ENCODE measurements around the gene NFKB1. TPM values are rescaled to one million over a fixed set of nuclear protein-coding genes. Genes with fewer than 3 reads are reported as not detected.

The NFKB1 gene
- total and polyA plus RNA-seq, 12 donors, result 8.2 to 49.1 (median 33.9) TPM

DNA sequence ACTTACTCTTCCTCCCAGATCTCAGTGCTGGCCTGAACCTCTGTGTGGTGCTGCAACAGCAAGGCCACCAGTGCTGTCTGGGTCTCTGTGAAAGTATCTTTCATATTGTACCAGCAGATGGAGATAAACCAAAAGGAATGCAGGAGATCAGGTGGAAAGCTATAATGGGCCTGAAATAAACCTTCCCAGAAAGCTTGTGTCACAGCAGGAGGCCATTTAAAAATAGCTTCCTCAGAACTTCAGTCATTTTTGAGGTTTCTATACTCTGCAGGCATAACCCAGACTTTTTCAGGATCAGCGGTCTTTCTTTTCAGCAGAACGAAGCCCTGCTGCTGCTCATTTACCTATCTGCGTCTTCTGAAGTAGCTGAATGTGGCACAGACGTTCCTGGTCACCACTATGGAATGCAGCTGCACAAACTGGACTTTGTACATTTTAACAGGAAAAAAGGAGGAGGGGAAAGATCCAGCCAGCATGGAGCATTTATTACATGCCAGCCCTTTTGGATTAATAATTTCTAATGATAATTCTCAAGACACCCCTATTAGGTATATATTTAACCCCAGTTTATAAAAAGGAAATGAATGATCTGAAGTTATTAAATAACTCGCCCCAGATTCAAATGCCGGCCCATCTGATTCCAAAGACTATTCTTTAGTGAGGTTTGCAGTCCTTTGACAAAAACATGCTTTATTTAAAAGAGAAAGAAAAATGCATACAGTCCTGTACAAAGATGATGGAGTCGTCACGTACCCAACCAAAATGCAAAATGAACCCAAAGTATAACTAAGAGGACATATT is 119.7 kb downstream of the NFKB1 start:
- Histone ChIP-seq H3K4me1 (replicated peaks in 1 of 2) (no peaks in the 10 kb centered on the region), H3K36me3 (replicated peaks in 1 of 2) (peaks cover 0 to 14% of the 10 kb centered on the region in 2 donors), H3K27me3 (no peaks in the 10 kb centered on the region), H3K27ac (peak overlapping the region in 3 of 5 donors; percentile 34 to 69 (median 38)), H3K9me3 (replicated peaks in 1 of 3) (no peaks in the 10 kb centered on the region), H3K4me3 (no peak overlapping the region)
- peak; percentile 41 to 77 (median 62) for DNase-seq
- intact Hi-C loops (cut with DNase I), result loop anchor here (2.0 to 10.0 kb wide), 3 partner anchors 386 to 474 kb away; partner anchors contain the start of gene BDH2 (in 1 of the 2)
- TF ChIP-seq POLR2A (IDR thresholded peaks at IDR 0.05), result peak in 1 of 2 donors; percentile 6
- TF ChIP-seq, protein P1, sequence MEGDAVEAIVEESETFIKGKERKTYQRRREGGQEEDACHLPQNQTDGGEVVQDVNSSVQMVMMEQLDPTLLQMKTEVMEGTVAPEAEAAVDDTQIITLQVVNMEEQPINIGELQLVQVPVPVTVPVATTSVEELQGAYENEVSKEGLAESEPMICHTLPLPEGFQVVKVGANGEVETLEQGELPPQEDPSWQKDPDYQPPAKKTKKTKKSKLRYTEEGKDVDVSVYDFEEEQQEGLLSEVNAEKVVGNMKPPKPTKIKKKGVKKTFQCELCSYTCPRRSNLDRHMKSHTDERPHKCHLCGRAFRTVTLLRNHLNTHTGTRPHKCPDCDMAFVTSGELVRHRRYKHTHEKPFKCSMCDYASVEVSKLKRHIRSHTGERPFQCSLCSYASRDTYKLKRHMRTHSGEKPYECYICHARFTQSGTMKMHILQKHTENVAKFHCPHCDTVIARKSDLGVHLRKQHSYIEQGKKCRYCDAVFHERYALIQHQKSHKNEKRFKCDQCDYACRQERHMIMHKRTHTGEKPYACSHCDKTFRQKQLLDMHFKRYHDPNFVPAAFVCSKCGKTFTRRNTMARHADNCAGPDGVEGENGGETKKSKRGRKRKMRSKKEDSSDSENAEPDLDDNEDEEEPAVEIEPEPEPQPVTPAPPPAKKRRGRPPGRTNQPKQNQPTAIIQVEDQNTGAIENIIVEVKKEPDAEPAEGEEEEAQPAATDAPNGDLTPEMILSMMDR (IDR thresholded peaks at IDR 0.05), result peak; percentile 38 to 90 (median 80)
- 71 to 80% (median 75%) methylated on average over 8 of the region's 8 CpGs for WGBS, 4 donors

DNA sequence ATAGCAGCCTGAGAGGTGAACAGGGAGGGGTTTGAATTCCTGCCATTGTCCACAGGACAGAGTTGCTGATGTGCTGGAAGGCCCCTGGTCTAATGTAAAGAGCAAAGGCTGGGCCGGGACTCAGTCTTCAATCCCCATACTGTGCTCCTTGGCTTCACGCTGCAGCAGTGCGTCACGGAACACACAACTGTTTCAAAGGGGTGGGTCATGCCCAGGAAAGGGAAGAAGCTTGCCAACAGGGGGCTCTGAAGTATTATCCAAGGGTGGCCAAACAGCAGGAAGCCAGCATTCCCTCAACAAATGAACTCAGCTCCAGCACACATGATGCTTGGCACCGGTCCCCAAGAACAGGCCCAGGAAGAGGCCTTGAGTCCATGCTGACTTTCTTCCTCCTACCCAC is 122.5 kb downstream of the NFKB1 start:
- Histone ChIP-seq H3K4me3 (no peak overlapping the region), H3K27me3 (no peaks in the 10 kb centered on the region), H3K9me3 (replicated peaks in 1 of 3) (no peaks in the 10 kb centered on the region), H3K36me3 (replicated peaks in 1 of 2) (no peaks in the 10 kb centered on the region), H3K27ac (no peak overlapping the region), H3K4me1 (replicated peaks in 1 of 2) (no peaks in the 10 kb centered on the region)
- intact Hi-C loops (cut with DNase I), result loop anchor here (5.0 to 10.0 kb wide), 2 partner anchors 384 to 471 kb away; partner anchors contain the start of gene BDH2 (in 1 of the 2)
- TF ChIP-seq POLR2A (IDR thresholded peaks at IDR 0.05), result no peak
- TF ChIP-seq, protein P1 (IDR thresholded peaks at IDR 0.05), result peak in 1 of 6 experiments; percentile 12
- 67 to 77% (median 72%) methylated on average over 5 of the region's 5 CpGs for whole genome bisulfite sequencing, 4 donors
- DNase-seq, result peak in 4 of 7 donors; percentile 25 to 39 (median 30)

- TF ChIP-seq, protein P1 (IDR thresholded peaks at IDR 0.05), result no peak
- TF ChIP-seq POLR2A (IDR thresholded peaks at IDR 0.05), result no peak
- H3K36me3 ChIP-seq (replicated peaks in 1 of 2), result no peaks in the 10 kb centered on the region
- no peaks in the 10 kb centered on the region for H3K4me1 ChIP-seq (replicated peaks in 1 of 2)
- no peaks in the 10 kb centered on the region for H3K9me3 ChIP-seq (replicated peaks in 1 of 3)
- no peaks in the 10 kb centered on the region for H3K27me3 ChIP-seq
- intact Hi-C loops (cut with DNase I), result loop anchor here (5.0 to 10.0 kb wide), 2 partner anchors 383 to 470 kb away; partner anchors contain the start of gene BDH2 (in 1 of the 2)
- 91 to 97% (median 94%) methylated on average over 4 of the region's 4 CpGs for WGBS, 4 donors
- no peak for DNase-seq
- no peak overlapping the region for H3K4me3 ChIP-seq
- H3K27ac ChIP-seq, result no peak overlapping the region
Measured at GRCh38 chr4:102624505-102624904, 123.3 kb downstream of the NFKB1 start.

DNA sequence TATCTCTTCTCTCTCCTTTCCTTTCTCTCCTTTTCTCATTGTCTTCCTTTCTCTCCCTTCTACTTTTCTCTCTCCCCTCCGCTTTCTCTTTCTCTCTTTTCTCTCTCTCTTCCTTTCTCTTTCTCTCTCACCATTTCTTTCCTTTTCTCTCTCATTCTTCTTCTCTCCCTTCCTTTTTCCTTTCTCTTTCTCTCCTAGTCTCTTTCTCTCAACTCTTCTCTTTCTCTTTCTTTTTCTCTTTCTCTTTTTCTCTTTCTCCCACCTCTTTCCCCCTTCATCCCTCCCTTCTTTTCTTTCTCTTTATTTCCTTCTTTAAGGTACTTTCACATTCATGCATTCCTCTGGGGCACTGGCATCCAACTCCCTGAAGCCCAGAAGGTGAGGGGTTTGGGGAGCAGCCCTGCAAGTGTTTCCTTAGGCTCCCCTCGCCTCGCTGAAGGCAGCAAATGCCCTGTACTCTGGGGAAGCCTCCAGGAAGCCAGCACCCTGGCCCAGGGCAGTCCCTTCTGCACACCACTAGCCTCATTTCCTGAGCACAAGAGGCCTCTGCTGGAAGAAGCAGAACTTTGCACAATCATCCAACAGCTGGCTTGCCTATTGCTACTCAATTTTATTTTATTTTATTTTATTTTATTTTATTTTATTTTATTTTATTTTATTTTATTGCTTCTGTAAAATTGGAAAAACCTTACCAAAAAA is 124.2 kb downstream of the NFKB1 start:
- TF ChIP-seq, protein P1 (IDR thresholded peaks at IDR 0.05), result peak in 4 of 6 experiments; percentile 32 to 49 (median 42)
- TF ChIP-seq POLR2A (IDR thresholded peaks at IDR 0.05), result no peak
- Histone ChIP-seq H3K36me3 (replicated peaks in 1 of 2) (no peaks in the 10 kb centered on the region), H3K4me1 (replicated peaks in 1 of 2) (no peaks in the 10 kb centered on the region), H3K9me3 (replicated peaks in 1 of 3) (no peaks in the 10 kb centered on the region), H3K27ac (no peak overlapping the region), H3K27me3 (no peaks in the 10 kb centered on the region), H3K4me3 (no peak overlapping the region)
- peak in 5 of 7 donors; percentile 31 to 49 (median 35) for DNase-seq
- intact Hi-C loops (cut with DNase I), result loop anchor here in 1 of 2 donors (10.0 kb wide), 1 partner anchor 469 kb away; the partner anchor contains the start of gene BDH2
- WGBS, 4 donors, result 59 to 81% (median 68%) methylated on average over 3 of the region's 3 CpGs

All from adrenal gland (tissue), 12 donors.